Stimulated activated CD8-positive, alpha-beta memory T cell treated with anti-CD3 and anti-CD28 coated beads, Interleukin-4, amount 100 ng/mL, for 48 hours (primary cell): ENCODE data around the gene ZNF800.

Experiments used
- DNase-seq: peaks from one replicate; pipeline ENCODE4 v3.0.0-alpha.2; 2020

ZNF800 gene

GRCh38 chr7:127346575-127347256, 45.8 kb downstream of the ZNF800 start:
- DNase-seq = no peak

- no peak for DNase-seq
Observed at GRCh38 chr7:127342596-127342995, 49.9 kb downstream of the ZNF800 start.

GRCh38 chr7:127338122-127338521, 54.4 kb downstream of the ZNF800 start:
- no peak for DNase-seq

GRCh38 chr7:127337581-127337980, 54.9 kb downstream of the ZNF800 start:
- no peak for DNase-seq

DNA sequence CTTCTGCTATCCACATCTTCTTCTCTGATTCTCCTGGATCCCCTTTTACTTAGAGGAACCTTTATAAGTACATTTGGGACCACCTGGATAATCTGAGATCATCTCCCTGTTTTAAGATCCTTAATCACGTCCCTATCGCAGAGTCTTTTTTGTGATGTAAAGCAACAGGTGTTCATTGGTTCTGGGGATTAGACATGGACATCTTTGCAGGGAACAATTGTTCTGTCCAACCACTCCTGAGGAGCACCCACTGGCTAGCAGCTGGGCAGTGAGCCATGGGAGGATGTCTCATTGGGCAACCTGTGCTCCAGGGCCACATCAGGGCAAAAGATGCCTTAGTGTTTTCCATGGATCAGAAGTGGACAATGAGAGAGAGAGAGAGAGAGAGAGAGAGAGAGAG, 56.0 kb downstream of the ZNF800 start:
- no peak for DNase-seq

DNA sequence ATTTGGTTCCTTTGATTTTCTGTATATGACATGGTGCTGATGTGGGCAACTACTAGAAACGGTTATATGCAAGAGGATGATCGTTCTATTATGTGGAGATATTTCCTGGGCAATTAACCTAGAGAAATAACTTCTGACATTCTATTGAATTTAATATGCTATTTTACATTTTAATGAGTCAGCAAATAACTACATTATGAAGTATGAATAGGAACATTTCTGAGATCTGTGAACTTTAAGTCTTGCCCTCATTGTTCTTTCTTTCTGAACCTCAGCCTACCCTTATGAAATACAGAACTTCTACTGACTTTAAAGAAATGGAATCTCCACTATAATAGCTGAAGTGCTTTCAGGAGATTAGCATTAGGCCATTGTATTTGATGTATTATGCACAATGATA, 59.6 kb downstream of the ZNF800 start:
- no peak for DNase-seq

DNA sequence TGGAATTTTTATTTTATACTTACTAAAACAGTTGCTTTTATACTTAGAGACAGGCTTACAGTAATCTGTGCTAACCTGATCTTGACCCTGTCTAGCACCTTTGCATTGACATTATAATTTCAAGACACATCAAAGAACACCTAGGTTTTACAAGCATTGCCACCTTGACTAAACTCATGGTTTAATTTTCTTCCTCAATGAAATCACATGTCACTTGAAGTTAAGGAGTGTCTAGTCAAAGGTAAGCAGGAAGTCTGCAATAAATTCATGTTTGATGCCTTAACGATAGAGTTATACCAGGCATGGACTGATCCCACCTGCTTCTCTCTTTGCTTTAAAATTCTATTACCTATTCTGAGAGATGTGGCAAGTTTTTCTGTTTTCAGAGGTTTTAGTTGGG, 62.4 kb downstream of the ZNF800 start:
- DNase-seq = no peak

GRCh38 chr7:127322832-127323493, 69.5 kb downstream of the ZNF800 start:
- DNase-seq = no peak

GRCh38 chr7:127322351-127322750, 70.2 kb downstream of the ZNF800 start:
- no peak for DNase-seq

DNA sequence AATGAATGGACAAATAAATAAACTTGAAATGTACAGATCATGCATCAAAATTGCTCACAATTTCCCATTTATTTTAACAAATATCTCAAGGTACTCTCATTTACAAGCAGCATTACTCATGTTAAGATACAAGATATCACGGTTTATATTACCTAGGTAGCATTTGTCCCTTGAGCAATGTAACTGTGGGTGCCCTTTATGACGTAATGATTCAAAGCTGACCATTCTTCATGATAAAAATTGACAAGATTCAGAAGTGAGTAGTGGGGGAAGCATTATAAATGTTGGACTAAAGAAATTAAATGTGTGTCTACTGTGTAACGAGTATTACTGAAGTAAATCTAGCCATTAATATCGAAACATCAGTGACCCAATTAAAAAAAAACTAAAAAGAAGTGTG, 71.5 kb downstream of the ZNF800 start:
- no peak for DNase-seq
